HL-60 (cell line): Measurements from ENCODE around the gene PYGB.

Experiments used
- DNase-seq, 2 experiments: peaks; one replicate each; pipeline ENCODE4 v3.0.0-alpha.2; 2010 to 2020; ENCODE audit warnings: low read depth in 1 of 2, low spot score in 1 of 2
- H3K27ac ChIP-seq: fragments of 250-450 bp; sonication (Bioruptor Pico); replicated peaks from 2 replicates; pipeline ENCODE4 v1.5.1; 2020; ENCODE audit warnings: mild to moderate bottlenecking, moderate library complexity
- H3K27me3 ChIP-seq: fragments of 250-450 bp; sonication (Bioruptor Pico); 2 replicates; pipeline ENCODE4 v1.5.1; 2021; ENCODE audit warnings: mild to moderate bottlenecking, moderate library complexity; ENCODE audit not compliant: insufficient read depth, poor library complexity, severe bottlenecking
- H3K4me3 ChIP-seq: replicated peaks from 2 replicates; pipeline ENCODE4 v1.5.1; 2011; ENCODE audit warnings: mild to moderate bottlenecking, control low read depth, low read length; ENCODE audit not compliant: insufficient read depth
- CTCF ChIP-seq: IDR thresholded peaks from one replicate; pipeline ENCODE4 v1.5.1; 2011; ENCODE audit warnings: low read length, control low read depth, inconsistent platforms; ENCODE audit not compliant: insufficient read depth
- GABPA ChIP-seq: IDR thresholded peaks from 2 replicates; pipeline ENCODE4 v1.6.1; 2012; ENCODE audit warnings: low read depth
- POLR2AphosphoS5 ChIP-seq: IDR thresholded peaks from 2 replicates; pipeline ENCODE4 v1.6.1; 2012; ENCODE audit warnings: low read depth
- SPI1 ChIP-seq: IDR thresholded peaks from 2 replicates; pipeline ENCODE4 v1.6.1; 2012; ENCODE audit warnings: low read depth, mild to moderate bottlenecking, borderline replicate concordance
- TF ChIP-seq, protein P1 (sequence below): IDR thresholded peaks from 2 replicates; pipeline ENCODE4 v1.6.1; 2012; ENCODE audit warnings: low read depth; ENCODE audit not compliant: insufficient replicate concordance

The PYGB gene

GRCh38 chr20:25296094-25297093 is 48.5 kb downstream of the PYGB start:
- Histone ChIP-seq H3K4me3 (no peak overlapping the region), H3K27me3 (no peaks in the 10 kb centered on the region), H3K27ac (no peak overlapping the region)
- TF ChIP-seq, protein P1, sequence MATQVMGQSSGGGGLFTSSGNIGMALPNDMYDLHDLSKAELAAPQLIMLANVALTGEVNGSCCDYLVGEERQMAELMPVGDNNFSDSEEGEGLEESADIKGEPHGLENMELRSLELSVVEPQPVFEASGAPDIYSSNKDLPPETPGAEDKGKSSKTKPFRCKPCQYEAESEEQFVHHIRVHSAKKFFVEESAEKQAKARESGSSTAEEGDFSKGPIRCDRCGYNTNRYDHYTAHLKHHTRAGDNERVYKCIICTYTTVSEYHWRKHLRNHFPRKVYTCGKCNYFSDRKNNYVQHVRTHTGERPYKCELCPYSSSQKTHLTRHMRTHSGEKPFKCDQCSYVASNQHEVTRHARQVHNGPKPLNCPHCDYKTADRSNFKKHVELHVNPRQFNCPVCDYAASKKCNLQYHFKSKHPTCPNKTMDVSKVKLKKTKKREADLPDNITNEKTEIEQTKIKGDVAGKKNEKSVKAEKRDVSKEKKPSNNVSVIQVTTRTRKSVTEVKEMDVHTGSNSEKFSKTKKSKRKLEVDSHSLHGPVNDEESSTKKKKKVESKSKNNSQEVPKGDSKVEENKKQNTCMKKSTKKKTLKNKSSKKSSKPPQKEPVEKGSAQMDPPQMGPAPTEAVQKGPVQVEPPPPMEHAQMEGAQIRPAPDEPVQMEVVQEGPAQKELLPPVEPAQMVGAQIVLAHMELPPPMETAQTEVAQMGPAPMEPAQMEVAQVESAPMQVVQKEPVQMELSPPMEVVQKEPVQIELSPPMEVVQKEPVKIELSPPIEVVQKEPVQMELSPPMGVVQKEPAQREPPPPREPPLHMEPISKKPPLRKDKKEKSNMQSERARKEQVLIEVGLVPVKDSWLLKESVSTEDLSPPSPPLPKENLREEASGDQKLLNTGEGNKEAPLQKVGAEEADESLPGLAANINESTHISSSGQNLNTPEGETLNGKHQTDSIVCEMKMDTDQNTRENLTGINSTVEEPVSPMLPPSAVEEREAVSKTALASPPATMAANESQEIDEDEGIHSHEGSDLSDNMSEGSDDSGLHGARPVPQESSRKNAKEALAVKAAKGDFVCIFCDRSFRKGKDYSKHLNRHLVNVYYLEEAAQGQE: no peak
- TF ChIP-seq POLR2AphosphoS5 (no peak; the same call in 1 of the 2 replicates), CTCF (peak; percentile 18), SPI1 (no peak)
- peak in 1 of 2 experiments; percentile 14 for DNase-seq

- no peak for TF ChIP-seq CTCF
- no peak for TF ChIP-seq SPI1
- TF ChIP-seq GABPA: no peak
- no peak; the same call in 1 of the 2 replicates for TF ChIP-seq POLR2AphosphoS5
- TF ChIP-seq, protein P1: no peak
- no peak for DNase-seq
- no peak overlapping the region for H3K4me3 ChIP-seq
- no peak overlapping the region for H3K27ac ChIP-seq
- no peaks in the 10 kb centered on the region for H3K27me3 ChIP-seq
These were observed 49.4 kb downstream of the PYGB start for GRCh38 chr20:25297141-25297905.

DNA sequence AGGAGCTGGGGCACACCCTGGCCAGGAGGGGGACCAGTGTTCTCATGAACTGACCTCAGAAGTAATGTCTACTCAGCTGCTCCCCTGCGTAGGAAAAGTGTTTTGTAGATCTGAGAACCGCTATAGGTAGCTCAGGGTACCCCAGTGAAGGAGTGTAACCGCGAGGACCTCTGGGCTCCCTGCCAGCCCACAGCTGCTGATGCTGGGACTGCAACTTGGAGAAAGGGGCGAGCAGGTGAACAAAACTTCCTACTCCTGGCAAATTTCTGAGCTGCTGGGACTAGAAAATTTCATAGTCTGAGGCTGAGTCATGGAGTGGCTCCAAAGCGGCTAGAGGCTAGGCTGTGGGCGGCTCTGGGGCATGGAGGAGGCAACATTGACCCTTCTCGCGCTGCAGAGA is 51.9 kb downstream of the PYGB start:
- no peaks in the 10 kb centered on the region for H3K27me3 ChIP-seq
- TF ChIP-seq CTCF (no peak), SPI1 (no peak), POLR2AphosphoS5 (no peak), GABPA (no peak)
- TF ChIP-seq, protein P1: no peak
- no peak overlapping the region for H3K27ac ChIP-seq
- no peak overlapping the region for H3K4me3 ChIP-seq
- DNase-seq: no peak
